Right lobe of liver (tissue), 4 donors: ENCODE results near the gene MEF2C.
"Not testable (repeated sequence)": the region's sequence is repeated elsewhere in the genome, so short reads cannot be mapped to it uniquely, and the experiment has no call there.

Experiments used
- CTCF ChIP-seq, 4 donors: fragments of 200-600 bp in 3 of 4; fragments of 450-650 bp in 1 of 4; IDR thresholded peaks; one replicate each; pipeline versions ENCODE4 v1.5.1 to v1.8.0; 2016 to 2022; ENCODE audit warnings: antibody characterized with exemption in 4 of 4, mild to moderate bottlenecking in 2 of 4
- POLR2A ChIP-seq: fragments of 450-650 bp; IDR thresholded peaks from one replicate; pipeline ENCODE4 v1.6.1; 2017; ENCODE audit warnings: antibody characterized with exemption, mild to moderate bottlenecking
- donor health status: DM: no; HTN: no; CAD: no.
- donor health status: DM: no; HTN: no; CAD: no.
- donor health status: DM: no; HTN: yes; CAD: no.

DNA sequence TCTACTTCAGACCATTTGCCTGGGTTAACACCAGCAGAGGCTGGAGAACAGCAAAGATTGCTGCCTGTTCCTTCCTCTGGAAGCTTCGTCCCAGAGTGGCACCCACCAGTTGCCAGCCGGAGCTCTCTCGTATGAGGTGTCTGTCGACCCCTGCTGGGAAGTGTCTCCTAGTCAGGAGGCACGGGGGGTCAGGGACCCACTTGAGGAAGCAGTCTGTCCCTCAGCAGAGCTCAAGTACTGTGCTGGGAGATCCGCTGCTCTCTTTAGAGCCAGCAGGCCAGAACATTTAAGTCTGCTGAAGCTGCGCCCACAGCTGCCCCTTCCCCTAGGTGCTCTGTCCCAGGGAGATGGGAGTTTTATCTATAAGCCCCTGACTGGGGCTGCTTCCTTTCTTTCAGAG is 84.1 kb downstream of the MEF2C start:
- TF ChIP-seq CTCF (IDR thresholded peaks at IDR 0.05); POLR2A: not testable (repeated sequence)
